MCF 10A (cell line): ENCODE measurements around the gene VSTM2L. TPM values are rescaled to one million over a fixed set of nuclear protein-coding genes. Genes with fewer than 3 reads are reported as not detected.

ENCODE experiments used
- BruUV-seq: library from RNA; stranded (reverse); fragments of 400-500 nt; replicated peaks from 2 replicates; lab custom pipeline; 2021; lab: Mats Ljungman, UMichigan
- CTCF ChIA-PET: fragments of 300-600 bp; sonication (Branson Sonifier 250); formaldehyde crosslinking; extraction: SDS; loops from one replicate; lab custom pipeline; 2021; ENCODE audit warnings: antibody characterized with exemption, inconsistent platforms; lab: Yijun Ruan, JAX
- POLR2A ChIA-PET: fragments of 300-600, 350-650 bp; sonication (Branson Sonifier 250); formaldehyde crosslinking; extraction: SDS; loops from one replicate; lab custom pipeline; 2020; ENCODE audit warnings: antibody characterized with exemption, inconsistent platforms; lab: Yijun Ruan, JAX
- DNase-seq: peaks from one replicate; pipeline ENCODE4 v3.0.0-alpha.2; 2018; ENCODE audit not compliant: unreplicated experiment
- H3K27ac Mint-ChIP-seq: one replicate; pipeline ENCODE4 v1.8.0; 2022; ENCODE audit warnings: mild to moderate bottlenecking, low read depth, mixed read lengths; ENCODE audit not compliant: unreplicated experiment
- H3K27me3 Mint-ChIP-seq: one replicate; pipeline ENCODE4 v1.8.0; 2022; ENCODE audit warnings: mixed read lengths; ENCODE audit not compliant: insufficient read depth, unreplicated experiment
- H3K36me3 Mint-ChIP-seq: one replicate; pipeline ENCODE4 v1.8.0; 2022; ENCODE audit warnings: mild to moderate bottlenecking, moderate library complexity, mixed read lengths; ENCODE audit not compliant: insufficient read depth, unreplicated experiment
- H3K4me1 Mint-ChIP-seq: one replicate; pipeline ENCODE4 v1.8.0; 2022; ENCODE audit warnings: mixed read lengths; ENCODE audit not compliant: insufficient read depth, unreplicated experiment
- H3K4me3 Mint-ChIP-seq: one replicate; pipeline ENCODE4 v1.8.0; 2022; ENCODE audit warnings: mild to moderate bottlenecking, moderate library complexity, mixed read lengths; ENCODE audit not compliant: unreplicated experiment
- H3K9me3 Mint-ChIP-seq: one replicate; pipeline ENCODE4 v1.8.0; 2022; ENCODE audit warnings: mixed read lengths; ENCODE audit not compliant: unreplicated experiment
- intact Hi-C: fragments of 100-400 bp; cut with micrococcal nuclease; formaldehyde crosslinking; loops from 2 replicates; pipeline ENCODE4 v1.14.1; 2022
- total RNA-seq: library from RNA; stranded (reverse); gene quantifications from 2 replicates; pipeline ENCODE4 v1.2.3, GENCODE V29; 2022
- TF ChIP-seq, protein P1 (sequence below): fragments of 200-600 bp; IDR thresholded peaks from one replicate; pipeline ENCODE4 v1.8.0; 2022; ENCODE audit warnings: antibody characterized with exemption, mild to moderate bottlenecking; ENCODE audit not compliant: unreplicated experiment

Gene VSTM2L
- total RNA-seq, 1 experiment from 2014 or later = 15.6 TPM

DNA sequence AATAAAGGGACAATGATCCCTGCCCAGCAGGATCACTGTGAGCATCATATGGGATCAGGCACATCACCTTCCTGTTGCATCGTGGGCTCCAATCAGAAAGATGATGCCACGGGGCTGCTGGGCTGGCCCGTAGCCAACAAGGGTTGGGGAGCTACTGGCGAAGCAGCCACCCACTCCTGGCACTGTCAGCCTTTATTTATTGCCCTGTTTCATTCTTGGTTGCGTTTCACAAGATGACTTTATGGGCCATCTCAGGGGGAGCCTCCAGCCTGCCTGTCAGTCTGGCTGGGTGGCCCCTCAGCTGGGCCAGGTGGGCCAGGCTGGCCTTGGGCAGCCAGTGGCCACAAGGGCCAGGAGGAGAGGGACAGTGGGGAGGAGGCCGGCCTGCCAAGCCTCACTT lies 17.3 kb downstream of the VSTM2L start:
- H3K4me1 Mint-ChIP-seq = peaks cover 21% of the 10 kb centered on the region
- H3K36me3 Mint-ChIP-seq = no peaks in the 10 kb centered on the region
- no peak overlapping the region for H3K4me3 Mint-ChIP-seq
- H3K27me3 Mint-ChIP-seq = no peaks in the 10 kb centered on the region
- H3K27ac Mint-ChIP-seq = no peak overlapping the region
- intact Hi-C loops = no loop called here
- ChIA-PET POLR2A (no interaction called here), CTCF (interaction anchor here (0.5 kb wide), 1 partner anchor 263 kb away, joined by 4 read pairs; no protein-coding TSS in a partner anchor)
- H3K9me3 Mint-ChIP-seq = no peaks in the 10 kb centered on the region
- TF ChIP-seq, protein P1, sequence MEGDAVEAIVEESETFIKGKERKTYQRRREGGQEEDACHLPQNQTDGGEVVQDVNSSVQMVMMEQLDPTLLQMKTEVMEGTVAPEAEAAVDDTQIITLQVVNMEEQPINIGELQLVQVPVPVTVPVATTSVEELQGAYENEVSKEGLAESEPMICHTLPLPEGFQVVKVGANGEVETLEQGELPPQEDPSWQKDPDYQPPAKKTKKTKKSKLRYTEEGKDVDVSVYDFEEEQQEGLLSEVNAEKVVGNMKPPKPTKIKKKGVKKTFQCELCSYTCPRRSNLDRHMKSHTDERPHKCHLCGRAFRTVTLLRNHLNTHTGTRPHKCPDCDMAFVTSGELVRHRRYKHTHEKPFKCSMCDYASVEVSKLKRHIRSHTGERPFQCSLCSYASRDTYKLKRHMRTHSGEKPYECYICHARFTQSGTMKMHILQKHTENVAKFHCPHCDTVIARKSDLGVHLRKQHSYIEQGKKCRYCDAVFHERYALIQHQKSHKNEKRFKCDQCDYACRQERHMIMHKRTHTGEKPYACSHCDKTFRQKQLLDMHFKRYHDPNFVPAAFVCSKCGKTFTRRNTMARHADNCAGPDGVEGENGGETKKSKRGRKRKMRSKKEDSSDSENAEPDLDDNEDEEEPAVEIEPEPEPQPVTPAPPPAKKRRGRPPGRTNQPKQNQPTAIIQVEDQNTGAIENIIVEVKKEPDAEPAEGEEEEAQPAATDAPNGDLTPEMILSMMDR = no peak
- no TSS peak for BruUV-seq
- DNase-seq = no peak

DNA sequence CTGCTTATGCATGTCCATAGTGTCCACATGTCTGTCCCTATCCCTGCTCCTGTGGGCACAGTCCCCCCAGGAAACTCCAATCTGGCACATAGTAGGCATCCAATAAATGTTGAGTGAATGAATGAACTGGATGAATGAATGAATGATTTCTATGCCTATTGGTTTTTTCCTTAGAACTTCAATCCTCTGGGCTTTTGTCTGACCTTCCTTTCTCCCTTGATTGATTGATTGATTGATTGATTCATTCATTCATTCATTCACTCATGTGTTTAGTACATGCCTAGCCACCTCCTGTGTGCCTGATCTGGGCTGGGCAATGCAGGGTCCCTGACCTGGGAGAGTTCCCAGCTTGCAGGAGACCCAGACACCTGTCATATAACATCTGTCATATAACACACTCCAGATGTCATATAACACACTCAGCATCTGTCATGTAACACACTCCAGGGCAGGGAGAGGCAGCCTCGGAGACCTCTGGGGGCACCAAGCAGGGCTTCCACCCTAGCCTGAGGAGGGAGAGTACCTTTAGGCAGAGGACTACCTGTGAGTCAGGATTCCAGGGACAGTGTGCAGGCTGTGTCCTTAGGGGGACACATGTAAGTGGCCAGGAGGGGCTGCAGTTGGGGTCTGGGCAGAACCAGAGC lies 17.9 kb downstream of the VSTM2L start:
- no peak for DNase-seq
- H3K27me3 Mint-ChIP-seq = no peaks in the 10 kb centered on the region
- TF ChIP-seq, protein P1 = no peak
- intact Hi-C loops = no loop called here
- BruUV-seq = no TSS peak
- CTCF ChIA-PET = interaction anchor here (0.5 kb wide), 1 partner anchor 264 kb away, joined by 4 read pairs; no protein-coding TSS in a partner anchor
- H3K36me3 Mint-ChIP-seq = no peaks in the 10 kb centered on the region
- H3K4me3 Mint-ChIP-seq = no peak overlapping the region
- POLR2A ChIA-PET = no interaction called here
- no peaks in the 10 kb centered on the region for H3K9me3 Mint-ChIP-seq
- no peak overlapping the region for H3K27ac Mint-ChIP-seq
- H3K4me1 Mint-ChIP-seq = peaks cover 19% of the 10 kb centered on the region

DNA sequence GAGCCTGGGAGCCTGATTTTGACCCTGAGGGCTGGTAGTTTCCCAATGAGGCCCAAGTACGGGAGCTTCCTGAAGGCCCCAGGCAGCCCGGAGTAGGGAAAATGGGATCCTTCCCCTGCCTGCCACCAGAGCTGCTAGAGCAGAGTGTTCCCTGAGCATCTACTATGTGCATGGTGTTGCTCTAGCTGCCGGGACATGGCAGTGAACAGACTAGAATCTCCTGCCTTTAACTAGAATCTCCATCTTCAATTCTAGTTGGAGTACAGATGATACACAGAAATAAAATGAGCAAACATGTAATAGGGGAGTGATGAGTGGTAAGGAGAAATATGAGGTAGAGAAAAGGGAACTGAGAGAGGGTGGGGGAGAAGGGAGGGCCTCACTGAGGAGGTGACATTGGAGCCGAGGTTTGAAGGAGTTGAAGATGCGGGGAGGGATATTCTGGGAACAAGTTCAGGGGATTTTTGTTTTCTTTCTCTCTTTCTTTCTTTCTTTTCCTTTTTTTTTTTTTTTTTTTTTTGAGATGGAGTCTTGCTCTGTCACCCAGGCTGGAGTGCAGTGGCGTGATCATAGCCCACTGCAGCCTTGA lies 18.5 kb downstream of the VSTM2L start:
- H3K9me3 Mint-ChIP-seq = no peaks in the 10 kb centered on the region
- no TSS peak for BruUV-seq
- ChIA-PET POLR2A (no interaction called here), CTCF (no interaction called here)
- H3K4me1 Mint-ChIP-seq = peaks cover 12% of the 10 kb centered on the region
- no peak overlapping the region for H3K4me3 Mint-ChIP-seq
- intact Hi-C loops = no loop called here
- H3K27me3 Mint-ChIP-seq = no peaks in the 10 kb centered on the region
- DNase-seq = no peak
- TF ChIP-seq, protein P1 = no peak
- H3K36me3 Mint-ChIP-seq = no peaks in the 10 kb centered on the region
- no peak overlapping the region for H3K27ac Mint-ChIP-seq

DNA sequence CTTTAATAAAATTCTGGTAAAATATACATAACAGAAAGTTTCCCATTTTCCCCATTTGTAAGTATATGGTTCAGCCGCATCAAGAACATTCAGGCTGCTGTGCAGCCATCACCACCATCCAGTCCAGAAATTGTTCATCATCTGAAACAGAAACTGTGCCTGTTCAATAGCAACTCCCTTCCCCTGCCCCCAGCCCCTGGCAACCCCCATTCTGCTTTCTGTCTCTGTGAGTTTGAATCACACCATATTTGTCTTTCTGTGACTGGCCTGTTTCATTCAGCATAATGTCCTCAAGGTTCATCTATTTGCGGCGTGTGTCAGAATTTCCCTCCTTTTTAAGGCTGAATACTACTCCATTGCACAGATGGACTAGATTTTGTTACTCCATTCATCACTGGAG lies 19.1 kb downstream of the VSTM2L start:
- ChIA-PET POLR2A (no interaction called here), CTCF (interaction anchor here (0.6 kb wide), 1 partner anchor 21 kb away, joined by 3 read pairs; no protein-coding TSS in a partner anchor)
- Mint-ChIP-seq H3K4me3 (no peak overlapping the region), H3K4me1 (peaks cover 10% of the 10 kb centered on the region), H3K9me3 (no peaks in the 10 kb centered on the region), H3K27me3 (no peaks in the 10 kb centered on the region), H3K36me3 (no peaks in the 10 kb centered on the region), H3K27ac (no peak overlapping the region)
- no peak for DNase-seq
- intact Hi-C loops = no loop called here
- BruUV-seq = no TSS peak
- TF ChIP-seq, protein P1 = no peak
